Neural progenitor cell (in vitro differentiated cells): ENCODE data around the gene TP63. TPM values are rescaled to one million over a fixed set of nuclear protein-coding genes. Genes with fewer than 3 reads are reported as not detected.
A peak's percentile ranks its signal among the peaks of the same experiment; 100 is the strongest.

Experiments
- DNase-seq: peaks from one replicate; pipeline ENCODE4 v3.0.0-alpha.2; 2016; ENCODE audit warnings: low spot score
- H2AFZ ChIP-seq: fragments of 200-600 bp; sonication (generic); replicated peaks from 2 replicates; pipeline ENCODE4 v1.6.1; 2016; ENCODE audit warnings: antibody characterized with exemption
- H3F3A ChIP-seq: fragments of 200-600 bp; sonication (generic); 2 replicates; pipeline ENCODE4 v1.6.1; 2016; ENCODE audit warnings: antibody characterized with exemption, low read depth
- H3K27ac ChIP-seq: fragments of 200-600 bp; sonication (generic); 2 replicates; pipeline ENCODE4 v1.5.1; 2016; ENCODE audit warnings: mild to moderate bottlenecking
- H3K27me3 ChIP-seq: fragments of 200-600 bp; sonication (generic); 2 replicates; pipeline ENCODE4 v1.6.1; 2016; ENCODE audit warnings: mild to moderate bottlenecking, moderate library complexity
- H3K36me3 ChIP-seq: fragments of 200-600 bp; sonication (generic); 2 replicates; pipeline ENCODE4 v1.5.1; 2016
- H3K4me1 ChIP-seq: fragments of 200-600 bp; sonication (generic); 2 replicates; pipeline ENCODE4 v1.6.1; 2016; ENCODE audit warnings: mixed run types
- H3K4me2 ChIP-seq: fragments of 200-600 bp; sonication (generic); 2 replicates; pipeline ENCODE4 v1.6.1; 2016
- H3K4me3 ChIP-seq: fragments of 200-600 bp; sonication (generic); 2 replicates; pipeline ENCODE4 v1.5.1; 2016
- H3K79me2 ChIP-seq: fragments of 200-600 bp; sonication (generic); 2 replicates; pipeline ENCODE4 v1.6.1; 2016; ENCODE audit warnings: low read depth
- H3K9ac ChIP-seq: fragments of 200-600 bp; sonication (generic); 2 replicates; pipeline ENCODE4 v1.6.1; 2016
- H3K9me3 ChIP-seq: fragments of 200-600 bp; sonication (generic); 2 replicates; pipeline ENCODE4 v1.5.1; 2016; ENCODE audit warnings: low read depth
- H4K20me1 ChIP-seq: fragments of 200-600 bp; sonication (generic); 2 replicates; pipeline ENCODE4 v1.6.1; 2016; ENCODE audit warnings: low read depth
- H3K27ac Mint-ChIP-seq: 3 replicates; pipeline ENCODE4 v1.8.0; 2021; ENCODE audit warnings: mixed read lengths
- H3K27me3 Mint-ChIP-seq: 2 replicates; pipeline ENCODE4 v1.8.0; 2022; ENCODE audit warnings: low read depth, mild to moderate bottlenecking, inconsistent platforms, moderate library complexity, mixed read lengths; ENCODE audit not compliant: insufficient read depth
- H3K36me3 Mint-ChIP-seq: 3 replicates; pipeline ENCODE4 v1.8.0; 2021; ENCODE audit warnings: mixed read lengths
- H3K4me1 Mint-ChIP-seq: 3 replicates; pipeline ENCODE4 v1.8.0; 2021; ENCODE audit warnings: mixed read lengths
- H3K4me3 Mint-ChIP-seq: 3 replicates; pipeline ENCODE4 v1.8.0; 2021; ENCODE audit warnings: mild to moderate bottlenecking, moderate library complexity, mixed read lengths
- H3K9me3 Mint-ChIP-seq: 3 replicates; pipeline ENCODE4 v1.8.0; 2020; ENCODE audit warnings: mixed read lengths
- CTCF ChIP-seq: fragments of 200-600 bp; sonication (generic); IDR thresholded peaks from 2 replicates; pipeline ENCODE4 v1.5.1; 2017; ENCODE audit warnings: antibody characterized with exemption, mild to moderate bottlenecking
- EZH2 ChIP-seq: fragments of 200-600 bp; sonication (generic); IDR thresholded peaks from 2 replicates; pipeline ENCODE4 v1.6.1; 2017; ENCODE audit warnings: antibody characterized with exemption, mild to moderate bottlenecking, moderate library complexity
- EZH2phosphoT487 ChIP-seq: fragments of 200-600 bp; sonication (generic); IDR thresholded peaks from 2 replicates; pipeline ENCODE4 v1.6.1; 2017; ENCODE audit warnings: antibody characterized with exemption
- total RNA-seq: library from RNA; depleted of rRNA; stranded (reverse); fragments of >200 nt; gene quantifications from 2 replicates; pipeline ENCODE4 v1.2.3, GENCODE V29; 2015; ENCODE audit warnings: low replicate concordance

The TP63 gene
- total RNA-seq, 1 donor from 2014 or later = 0.62 TPM

- Histone ChIP-seq H3K9ac (no peak overlapping the region), H3F3A (peaks cover 6% of the 10 kb centered on the region), H3K4me2 (no peak overlapping the region), H3K79me2 (no peaks in the 10 kb centered on the region), H4K20me1 (peaks cover 5% of the 10 kb centered on the region), H2AFZ (no peak overlapping the region), H3K27ac (no peak overlapping the region), H3K4me1 (peaks cover 12% of the 10 kb centered on the region), H3K27me3 (peaks cover 100% of the 10 kb centered on the region), H3K36me3 (no peaks in the 10 kb centered on the region), H3K4me3 (no peak overlapping the region), H3K9me3 (no peaks in the 10 kb centered on the region)
- no peak overlapping the region for H3K4me3 Mint-ChIP-seq
- peaks cover 21% of the 10 kb centered on the region for H3K27me3 Mint-ChIP-seq
- no peak overlapping the region for H3K27ac Mint-ChIP-seq
- H3K36me3 Mint-ChIP-seq = no peaks in the 10 kb centered on the region
- H3K9me3 Mint-ChIP-seq = no peaks in the 10 kb centered on the region
- TF ChIP-seq EZH2 (no peak), CTCF (no peak)
- no peak for DNase-seq
- peaks cover 16% of the 10 kb centered on the region for H3K4me1 Mint-ChIP-seq
Measured at GRCh38 chr3:189800436-189800835, 169.2 kb downstream of the TP63 start.

GRCh38 chr3:189803254-189803653 is 172.1 kb downstream of the TP63 start:
- Histone ChIP-seq H3F3A (peaks cover 6% of the 10 kb centered on the region), H3K9ac (no peak overlapping the region), H3K4me2 (no peak overlapping the region), H3K4me1 (peaks cover 13% of the 10 kb centered on the region), H3K27ac (no peak overlapping the region), H2AFZ (no peak overlapping the region), H3K36me3 (no peaks in the 10 kb centered on the region), H3K79me2 (no peaks in the 10 kb centered on the region), H3K27me3 (peaks cover 100% of the 10 kb centered on the region), H3K4me3 (no peak overlapping the region), H3K9me3 (no peaks in the 10 kb centered on the region), H4K20me1 (peaks cover 22% of the 10 kb centered on the region)
- H3K4me3 Mint-ChIP-seq = no peak overlapping the region
- H3K36me3 Mint-ChIP-seq = no peaks in the 10 kb centered on the region
- peaks cover 16% of the 10 kb centered on the region for H3K4me1 Mint-ChIP-seq
- H3K27me3 Mint-ChIP-seq = peaks cover 33% of the 10 kb centered on the region
- H3K9me3 Mint-ChIP-seq = peaks cover 2% of the 10 kb centered on the region
- H3K27ac Mint-ChIP-seq = no peak overlapping the region
- TF ChIP-seq CTCF (no peak), EZH2 (no peak), EZH2phosphoT487 (no peak)
- no peak for DNase-seq

GRCh38 chr3:189805375-189806067 is 174.3 kb downstream of the TP63 start:
- Histone ChIP-seq H3K36me3 (no peaks in the 10 kb centered on the region), H2AFZ (no peak overlapping the region), H3K79me2 (no peaks in the 10 kb centered on the region), H3K9me3 (no peaks in the 10 kb centered on the region), H3K9ac (no peak overlapping the region), H3K4me3 (no peak overlapping the region), H3K4me1 (peaks cover 13% of the 10 kb centered on the region), H3K4me2 (no peak overlapping the region), H3F3A (peaks cover 6% of the 10 kb centered on the region), H3K27ac (no peak overlapping the region), H4K20me1 (peaks cover 19% of the 10 kb centered on the region), H3K27me3 (peaks cover 100% of the 10 kb centered on the region)
- no peaks in the 10 kb centered on the region for H3K36me3 Mint-ChIP-seq
- DNase-seq = no peak
- peaks cover 13% of the 10 kb centered on the region for H3K4me1 Mint-ChIP-seq
- H3K27me3 Mint-ChIP-seq = peaks cover 35% of the 10 kb centered on the region
- H3K27ac Mint-ChIP-seq = no peak overlapping the region
- TF ChIP-seq EZH2 = no peak
- TF ChIP-seq CTCF = no peak
- no peak for TF ChIP-seq EZH2phosphoT487
- H3K4me3 Mint-ChIP-seq = peak overlapping the region; percentile 4
- H3K9me3 Mint-ChIP-seq = peaks cover 6% of the 10 kb centered on the region
